IPS DF 19.7 (cell line): Measurements from ENCODE around the gene MGAT5B.
"Not testable (repeated sequence)": the region's sequence is repeated elsewhere in the genome, so short reads cannot be mapped to it uniquely, and the experiment has no call there.

Experiments used
- DNase-seq: peaks from one replicate; pipeline ENCODE4 v3.0.0-alpha.2; 2013; ENCODE audit warnings: low read depth, low spot score

Gene MGAT5B

GRCh38 chr17:76868176-76868668 lies at the start of gene MGAT5B:
MGAT5B (plus strand) TSS chr17:76868404; CDS start chr17:76869030, 626 bp downstream.
- DNase-seq, result peak; percentile 42

GRCh38 chr17:76820039-76820438 lies 48.2 kb upstream of the MGAT5B start:
- DNase-seq, result no peak

GRCh38 chr17:76820561-76820960 lies 47.6 kb upstream of the MGAT5B start:
- no peak for DNase-seq

- DNase-seq, result no peak
Observed at GRCh38 chr17:76822184-76822778, 45.9 kb upstream of the MGAT5B start.

- no peak for DNase-seq
Observed at GRCh38 chr17:76824093-76824492, 44.1 kb upstream of the MGAT5B start.

GRCh38 chr17:76826330-76827068 lies 41.7 kb upstream of the MGAT5B start:
- no peak for DNase-seq

GRCh38 chr17:76827736-76828135 lies 40.5 kb upstream of the MGAT5B start:
- DNase-seq, result no peak

- no peak for DNase-seq
Observed at GRCh38 chr17:76830987-76831715, 37.1 kb upstream of the MGAT5B start.

- DNase-seq, result no peak
Observed at GRCh38 chr17:76833034-76833644, 35.1 kb upstream of the MGAT5B start.

- no peak for DNase-seq
Observed at GRCh38 chr17:76833747-76834146, 34.5 kb upstream of the MGAT5B start.

GRCh38 chr17:76834870-76835269 lies 33.3 kb upstream of the MGAT5B start:
- DNase-seq, result no peak

- DNase-seq, result no peak
Observed at GRCh38 chr17:76840443-76840767, 27.8 kb upstream of the MGAT5B start.

- DNase-seq, result no peak
Observed at GRCh38 chr17:76840884-76841775, 27.1 kb upstream of the MGAT5B start.

- DNase-seq, result no peak
Observed at GRCh38 chr17:76841776-76842405, 26.3 kb upstream of the MGAT5B start.

- not testable (repeated sequence) for DNase-seq
Observed at GRCh38 chr17:76843068-76843467, 25.1 kb upstream of the MGAT5B start.

GRCh38 chr17:76843703-76844484 lies 24.3 kb upstream of the MGAT5B start:
- DNase-seq, result no peak

- no peak for DNase-seq
Observed at GRCh38 chr17:76844485-76844829, 23.7 kb upstream of the MGAT5B start.

- no peak for DNase-seq
Observed at GRCh38 chr17:76844846-76845245, 23.4 kb upstream of the MGAT5B start.

- DNase-seq, result no peak
Observed at GRCh38 chr17:76845541-76846017, 22.6 kb upstream of the MGAT5B start.

GRCh38 chr17:76847031-76847430 lies 21.2 kb upstream of the MGAT5B start:
- DNase-seq, result no peak
